GM19455 (cell line): ENCODE data around the gene FAM186B.
"Not testable (repeated sequence)": the region's sequence is repeated elsewhere in the genome, so short reads cannot be mapped to it uniquely, and the experiment has no call there.

Experiments used
- ATAC-seq: cut with Tn5 transposase; IDR thresholded peaks from one replicate; pipeline ENCODE4 v1.9.1; 2021; ENCODE audit not compliant: unreplicated experiment

FAM186B gene

DNA sequence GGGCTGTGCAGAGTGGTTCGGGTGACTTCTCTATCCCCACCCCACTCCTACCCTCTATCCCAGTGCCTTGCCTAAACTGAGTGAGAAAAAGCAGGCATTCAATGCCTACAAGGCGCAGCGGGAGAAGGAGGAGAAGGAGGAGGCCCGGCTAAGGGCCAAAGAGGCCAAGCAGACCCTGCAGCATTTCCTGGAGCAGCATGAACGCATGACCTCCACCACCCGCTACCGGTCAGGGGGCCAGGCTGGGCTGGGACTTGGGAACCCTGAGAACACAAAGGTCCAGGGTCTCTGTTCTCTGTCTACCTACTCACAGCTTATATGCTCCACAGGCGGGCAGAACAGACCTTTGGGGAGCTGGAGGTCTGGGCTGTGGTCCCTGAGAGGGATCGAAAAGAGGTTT is 29.6 kb upstream of the FAM186B start:
- no peak for ATAC-seq

DNA sequence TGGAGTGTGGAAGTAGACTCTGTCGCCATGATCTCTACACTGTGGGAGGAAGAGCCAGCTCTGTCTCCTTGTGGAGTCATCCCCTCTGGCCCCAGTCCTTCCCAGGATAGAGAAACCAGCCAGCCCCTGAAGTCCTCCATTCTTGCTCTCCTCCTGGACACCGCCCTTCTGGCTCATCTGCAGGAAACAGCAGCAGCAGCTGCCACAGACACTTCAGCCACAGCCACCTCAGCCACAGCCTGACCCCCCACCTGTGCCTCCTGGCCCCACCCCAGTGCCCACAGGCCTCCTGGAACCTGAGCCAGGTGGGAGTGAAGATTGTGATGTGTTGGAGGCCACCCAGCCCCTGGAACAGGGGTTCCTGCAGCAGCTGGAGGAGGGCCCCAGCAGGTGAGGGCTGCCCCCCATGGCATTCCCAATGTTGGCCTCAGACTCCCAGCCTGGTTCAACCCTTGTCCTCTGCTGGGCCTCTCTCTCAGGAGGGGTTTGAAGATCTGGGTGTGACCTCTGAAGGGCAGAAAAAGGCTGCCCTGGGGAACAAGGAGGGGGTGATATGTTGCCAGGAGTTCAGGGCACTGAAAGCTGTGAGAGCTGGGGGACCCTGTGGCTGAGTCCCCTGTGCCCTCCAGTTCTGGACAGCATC is 28.4 kb upstream of the FAM186B start:
- no peak for ATAC-seq

DNA sequence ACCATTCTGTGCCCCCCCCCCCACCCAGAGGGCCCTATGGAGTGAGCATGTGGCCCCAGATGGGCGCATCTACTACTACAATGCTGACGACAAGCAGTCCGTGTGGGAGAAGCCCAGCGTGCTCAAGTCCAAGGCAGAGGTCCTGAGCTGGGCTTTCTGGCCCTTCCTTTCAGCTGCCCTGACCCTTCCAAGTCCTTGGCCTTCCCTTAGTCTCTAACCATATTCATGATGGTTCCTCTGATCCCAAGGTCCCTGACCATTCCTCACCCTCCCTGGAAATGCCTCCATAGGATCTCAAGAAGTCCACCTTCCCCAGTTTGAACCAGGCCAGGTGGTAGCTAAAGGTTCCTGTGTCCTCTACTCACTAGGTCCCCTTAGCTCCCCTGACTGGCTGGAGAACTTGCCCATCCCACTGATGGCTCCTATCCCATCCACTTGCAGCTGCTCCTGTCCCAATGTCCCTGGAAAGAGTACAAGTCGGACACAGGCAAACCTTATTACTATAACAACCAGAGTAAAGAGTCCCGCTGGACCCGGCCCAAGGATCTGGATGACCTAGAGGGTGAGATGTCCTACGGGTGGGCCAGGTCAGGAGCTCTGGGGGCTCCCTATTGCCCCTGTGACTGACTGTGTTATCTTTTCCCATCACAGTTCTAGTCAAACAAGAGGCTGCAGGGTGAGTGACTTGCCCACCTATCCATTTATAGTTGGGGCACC is 27.7 kb upstream of the FAM186B start:
- no peak for ATAC-seq

DNA sequence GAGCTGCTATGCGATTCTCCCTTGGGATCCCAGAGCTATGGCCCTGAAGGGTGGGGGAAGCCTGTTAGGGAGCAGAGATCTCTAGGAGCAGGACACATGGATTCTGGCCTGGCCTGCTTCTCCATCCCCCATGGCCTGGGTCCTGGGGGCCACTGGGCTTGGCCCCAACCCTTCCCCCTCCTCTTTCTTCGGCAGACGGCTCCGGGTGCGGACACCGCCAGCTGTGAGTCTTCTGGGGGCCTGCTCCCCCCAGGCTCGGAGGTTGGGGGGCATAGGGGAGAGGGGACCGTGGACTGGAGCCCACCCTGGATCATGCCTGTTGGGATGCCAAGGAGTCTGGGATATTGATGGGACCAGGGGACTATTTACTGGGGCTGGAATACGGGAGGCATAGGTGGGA is 27.0 kb upstream of the FAM186B start:
- no peak for ATAC-seq

- no peak for ATAC-seq
Observed at GRCh38 chr12:49631336-49631907, 26.0 kb upstream of the FAM186B start.

DNA sequence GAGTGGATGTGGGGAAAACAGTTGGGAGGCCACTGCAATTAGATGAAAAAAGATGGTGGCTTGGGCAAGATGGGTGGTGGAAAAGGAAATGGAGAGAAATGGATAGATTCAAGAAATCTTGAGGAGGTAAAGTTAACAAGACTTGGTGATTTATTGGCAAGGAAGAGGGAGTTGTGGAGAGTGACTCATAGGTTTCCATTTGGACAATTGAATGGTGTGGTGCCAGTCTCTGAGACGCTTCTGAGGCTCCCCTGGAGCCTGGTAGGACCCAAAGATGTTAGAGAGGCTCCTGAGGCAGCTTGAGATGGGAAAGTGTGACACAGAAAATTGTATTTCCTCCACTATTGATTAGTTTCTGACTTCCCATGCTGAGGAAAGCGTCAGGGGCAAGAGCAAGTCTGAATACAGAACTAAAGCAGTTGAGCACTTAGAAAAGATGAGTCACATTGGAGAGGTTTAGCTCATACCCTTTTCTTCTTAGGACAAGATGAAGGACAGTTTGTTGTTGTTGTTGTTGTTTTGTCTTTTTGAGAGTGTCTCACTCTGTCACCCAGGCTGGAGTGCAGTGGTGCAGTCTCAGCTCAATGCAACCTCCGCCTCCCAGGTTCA is 22.4 kb upstream of the FAM186B start:
- ATAC-seq, result no peak

DNA sequence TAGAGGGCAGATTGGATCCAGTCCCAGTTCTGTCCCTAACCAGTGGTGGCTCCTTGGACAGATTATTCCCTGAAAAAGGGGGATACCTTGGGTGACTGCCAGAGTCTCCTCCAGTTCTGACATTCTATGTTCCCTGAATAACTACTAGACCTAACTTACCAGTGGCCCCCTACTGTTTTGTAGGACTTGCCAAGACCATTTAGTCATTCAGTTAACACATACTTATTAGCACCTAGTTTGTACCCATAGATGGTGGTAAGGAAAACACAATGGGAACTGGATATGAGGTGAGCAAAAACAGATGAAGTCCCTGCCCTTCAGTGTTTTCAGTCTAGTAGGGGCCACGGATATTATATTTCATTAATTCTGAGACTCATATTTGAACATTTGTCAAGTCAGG is 21.4 kb upstream of the FAM186B start:
- ATAC-seq, result no peak

- ATAC-seq, result no peak
Observed at GRCh38 chr12:49626169-49626835, 20.9 kb upstream of the FAM186B start.

DNA sequence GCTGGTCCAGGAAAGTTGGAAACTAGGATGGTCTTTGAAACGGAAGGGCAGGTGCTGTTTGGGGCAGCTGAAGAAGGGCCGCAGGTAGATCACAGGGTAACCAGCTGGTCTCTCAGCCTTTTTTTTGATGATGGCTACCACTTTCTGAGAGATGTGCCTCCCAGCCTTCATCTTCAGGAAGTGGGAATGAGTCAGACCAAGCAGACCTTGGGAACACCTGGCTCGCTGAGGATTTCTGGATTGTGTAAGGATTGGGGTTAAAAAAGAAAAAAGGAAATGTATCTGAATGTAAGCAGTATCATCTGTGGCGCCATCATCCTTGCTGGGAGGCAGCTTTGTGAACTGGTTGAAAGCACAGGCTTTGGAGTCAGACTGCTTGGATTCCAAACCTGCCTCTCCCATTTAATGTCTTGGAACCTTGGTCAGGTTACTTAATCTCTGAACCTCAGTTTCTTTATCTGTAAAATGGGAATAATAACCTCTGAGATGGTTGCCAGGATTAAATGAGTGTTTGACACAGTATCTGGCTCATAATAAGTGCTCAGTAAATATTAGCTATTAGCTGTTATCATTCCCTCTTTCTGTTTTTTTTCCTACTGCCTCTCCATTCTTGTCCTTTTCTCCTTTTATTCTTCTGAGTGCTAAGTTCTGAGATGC is 19.6 kb upstream of the FAM186B start:
- ATAC-seq, result no peak

DNA sequence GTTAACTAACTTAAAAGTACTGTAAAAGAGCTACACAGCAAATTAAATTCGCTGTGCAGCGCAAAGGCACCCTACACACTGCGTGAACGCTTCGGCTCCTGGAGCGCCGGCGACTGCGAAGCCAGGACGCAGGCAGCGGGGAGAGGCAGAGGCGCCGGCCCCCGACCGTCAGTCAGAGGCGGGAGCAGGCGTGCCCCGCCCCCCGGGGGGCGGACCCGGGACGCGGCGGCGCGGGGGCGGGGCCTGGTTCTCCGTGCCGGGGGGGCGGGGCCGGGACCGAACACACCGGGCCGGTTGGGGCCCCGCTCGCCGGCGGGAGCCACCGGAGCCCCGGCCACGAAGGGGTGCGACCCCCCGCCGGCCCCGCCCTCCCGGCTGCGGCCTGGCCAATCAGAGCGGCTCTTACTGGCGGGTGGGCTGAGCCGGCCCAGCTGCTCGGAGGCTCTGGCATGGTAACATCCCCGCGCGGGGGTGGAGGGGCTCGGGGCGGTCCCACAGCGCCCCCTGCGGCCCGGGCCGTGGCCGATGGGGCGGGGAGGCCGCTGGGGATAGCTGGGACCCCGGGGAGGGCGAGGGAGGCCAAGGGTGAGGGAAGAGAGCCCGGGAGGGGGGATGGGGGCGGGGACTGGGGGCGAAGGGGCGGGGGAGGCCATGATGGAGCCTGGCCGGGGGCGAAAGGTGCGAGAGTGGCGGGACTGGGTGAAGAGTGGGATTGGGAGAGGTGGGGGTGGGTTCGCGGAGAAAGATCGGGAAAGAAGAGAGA is 17.9 kb upstream of the FAM186B start, which contains the start of gene PRPF40B:
TSS of gene PRPF40B (plus strand) at position 420 of the 763 bp plus-strand sequence. CDS start at position 450, 30 bp downstream.
- peak; percentile 70 for ATAC-seq

GRCh38 chr12:49622501-49623141 is 17.2 kb upstream of the FAM186B start:
- peak; percentile 26 for ATAC-seq

GRCh38 chr12:49621651-49622500 is 16.4 kb upstream of the FAM186B start:
- ATAC-seq, result peak; percentile 4

GRCh38 chr12:49619286-49619685 is 13.8 kb upstream of the FAM186B start:
- no peak for ATAC-seq

DNA sequence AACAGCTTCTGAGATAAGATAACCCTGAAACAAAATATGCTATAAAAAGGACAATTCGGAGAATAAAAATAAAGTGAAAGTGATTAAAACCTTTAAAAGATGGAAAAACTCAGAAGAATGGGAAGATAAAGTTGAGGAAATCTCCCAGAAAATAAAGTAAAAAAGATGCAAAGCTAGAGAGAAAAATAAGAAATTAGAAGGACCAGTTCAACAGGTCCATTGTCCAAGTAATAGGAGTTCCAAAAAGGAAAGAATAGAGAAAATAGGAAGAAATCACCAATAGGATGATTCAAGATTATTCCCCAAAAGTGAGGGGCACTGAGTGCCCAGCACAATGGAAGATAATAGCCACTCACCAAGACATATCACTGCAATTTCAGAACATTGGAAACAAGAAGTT is 13.1 kb upstream of the FAM186B start:
- ATAC-seq, result no peak

DNA sequence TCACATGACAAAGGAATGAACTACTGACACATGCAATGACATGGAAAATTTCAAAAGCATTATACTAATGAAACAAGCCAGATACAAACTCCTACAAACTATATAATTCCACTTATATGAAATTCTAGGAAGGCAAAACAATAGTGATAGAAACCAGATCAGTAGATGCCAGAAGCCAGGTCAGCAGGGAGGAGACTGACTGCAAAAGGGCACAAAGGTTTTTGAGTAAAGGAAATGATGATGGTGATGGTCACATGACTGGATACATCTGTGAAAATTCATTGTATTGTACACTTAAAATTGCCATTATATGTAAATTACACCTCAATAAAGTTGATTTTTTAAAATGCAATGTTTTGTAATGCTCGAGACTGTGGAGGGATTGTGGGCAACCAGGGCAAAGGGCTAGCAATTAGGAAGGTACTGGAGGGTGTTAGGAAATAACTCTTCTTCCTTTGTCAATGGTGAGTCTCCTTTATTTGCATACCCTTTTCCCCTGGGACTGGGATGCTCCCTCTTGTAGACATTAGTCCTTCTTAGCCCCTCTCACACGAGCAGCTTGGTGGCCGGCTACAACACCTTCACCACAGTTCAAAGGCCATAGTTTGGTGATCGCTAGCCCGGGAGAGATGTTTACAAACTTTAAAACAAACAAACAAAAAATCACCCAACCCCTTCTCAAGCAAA is 11.2 kb upstream of the FAM186B start:
- ATAC-seq, result no peak

- no peak for ATAC-seq
Observed at GRCh38 chr12:49615725-49616124, 10.3 kb upstream of the FAM186B start.

DNA sequence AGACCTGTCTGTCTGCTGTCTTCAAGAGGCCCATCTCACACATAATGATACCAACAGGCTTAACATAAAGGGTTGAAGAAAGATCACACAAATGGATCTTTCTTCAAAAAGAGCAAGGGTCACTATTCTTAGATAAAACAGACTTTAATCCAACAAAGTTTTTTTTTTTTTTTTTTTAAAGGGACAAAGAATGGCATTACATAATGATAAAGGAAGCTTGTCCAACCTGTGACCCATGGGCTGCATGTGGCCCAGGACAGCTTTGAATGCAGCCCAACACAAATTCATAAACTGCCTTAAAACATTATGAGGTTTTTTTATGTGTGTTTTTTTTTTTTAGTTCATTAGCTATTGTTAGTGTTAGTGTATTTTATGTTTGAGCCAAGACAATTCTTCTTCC is 6.8 kb upstream of the FAM186B start:
- ATAC-seq, result no peak

GRCh38 chr12:49610785-49611184 is 5.3 kb upstream of the FAM186B start:
- not testable (repeated sequence) for ATAC-seq
